ENCODE data around the gene OR52E6.

OR52E6 gene

GRCh38 chr11:5837695-5838094, 4.0 kb downstream of the OR52E6 start:
- TF ChIP-seq CTCF (IDR thresholded peaks at IDR 0.05; ENCODE audit: low read depth, low read length) = no peak
- H3K4me3 ChIP-seq (ENCODE audit: low read depth, low read length) = no peak overlapping the region
- in situ Hi-C loops (cut with HindIII; ENCODE audit: low sequenced_read_pairs) = no loop called here
- DNase-seq (ENCODE audit: low read depth, low spot score) = no peak

GRCh38 chr11:5833446-5833845, 8.3 kb downstream of the OR52E6 start:
- H3K4me3 ChIP-seq (ENCODE audit: low read depth, low read length) = no peak overlapping the region
- in situ Hi-C loops (cut with HindIII; ENCODE audit: low sequenced_read_pairs) = no loop called here
- DNase-seq (ENCODE audit: low read depth, low spot score) = no peak
- no peak for TF ChIP-seq CTCF (IDR thresholded peaks at IDR 0.05; ENCODE audit: low read depth, low read length)

GRCh38 chr11:5831196-5831829, 10.4 kb downstream of the OR52E6 start:
- in situ Hi-C loops (cut with HindIII; ENCODE audit: low sequenced_read_pairs) = no loop called here
- TF ChIP-seq CTCF (IDR thresholded peaks at IDR 0.05; ENCODE audit: low read depth, low read length) = no peak
- no peak for DNase-seq (ENCODE audit: low read depth, low spot score)
- no peak overlapping the region for H3K4me3 ChIP-seq (ENCODE audit: low read depth, low read length)

- no peak overlapping the region for H3K4me3 ChIP-seq (ENCODE audit: low read depth, low read length)
- no peak for DNase-seq (ENCODE audit: low read depth, low spot score)
- in situ Hi-C loops (cut with HindIII; ENCODE audit: low sequenced_read_pairs) = no loop called here
- TF ChIP-seq CTCF (IDR thresholded peaks at IDR 0.05; ENCODE audit: low read depth, low read length) = no peak
Measured at GRCh38 chr11:5818245-5818886, 23.3 kb downstream of the OR52E6 start.

GRCh38 chr11:5815534-5815933, 26.2 kb downstream of the OR52E6 start:
- DNase-seq (ENCODE audit: low read depth, low spot score) = no peak
- in situ Hi-C loops (cut with HindIII; ENCODE audit: low sequenced_read_pairs) = no loop called here
- H3K4me3 ChIP-seq (ENCODE audit: low read depth, low read length) = no peak overlapping the region
- TF ChIP-seq CTCF (IDR thresholded peaks at IDR 0.05; ENCODE audit: low read depth, low read length) = no peak

GRCh38 chr11:5809905-5810795, 31.5 kb downstream of the OR52E6 start:
- H3K4me3 ChIP-seq (ENCODE audit: low read depth, low read length) = no peak overlapping the region
- no peak for TF ChIP-seq CTCF (IDR thresholded peaks at IDR 0.05; ENCODE audit: low read depth, low read length)
- DNase-seq (ENCODE audit: low read depth, low spot score) = no peak
- in situ Hi-C loops (cut with HindIII; ENCODE audit: low sequenced_read_pairs) = no loop called here

Measured in astrocyte of the spinal cord (primary cell).